ENCODE data around the gene HSPB2.

DNA sequence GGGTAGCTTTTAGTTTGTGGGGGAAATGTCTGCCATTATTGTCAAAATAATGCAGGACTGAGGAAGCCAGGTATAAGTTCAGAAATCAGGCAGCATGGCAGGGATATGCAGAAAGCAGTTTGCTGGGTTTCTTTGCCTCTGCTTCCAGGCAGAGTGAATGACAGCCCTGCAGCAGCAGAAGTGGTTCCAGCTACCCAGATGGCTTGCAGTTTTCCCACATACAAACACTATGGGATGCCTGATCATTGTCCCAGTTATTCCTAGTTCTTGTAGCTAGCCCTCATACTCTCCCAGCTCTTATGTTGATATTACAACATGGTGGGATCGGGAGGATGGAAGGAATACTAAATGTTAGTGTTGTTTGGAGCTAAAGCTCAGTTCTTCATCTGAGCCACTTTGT lies 21.8 kb downstream of the HSPB2 start:
- TF ChIP-seq GATA2 (IDR thresholded peaks at IDR 0.05; ENCODE audit: low read depth, low read length) (no peak), GATA3 (IDR thresholded peaks at IDR 0.05; ENCODE audit: low read depth, low read length) (no peak)
